ENCODE data around the gene TRPM1. TPM values are rescaled to one million over a fixed set of nuclear protein-coding genes. Genes with fewer than 3 reads are reported as not detected.

Gene TRPM1
- total RNA-seq, 2 experiments from 2014 or later, result not detected

GRCh38 chr15:31128919-31129768, 27.6 kb upstream of the TRPM1 start:
- POLR2A ChIA-PET, result interaction anchor here (0.5 to 1.0 kb wide), 2 partner anchors 116 to 225 kb away, joined by 3 read pairs; partner anchors contain the start of gene FAN1
- peak overlapping the region; percentile 82 for H2AFZ ChIP-seq (ENCODE audit: low read length)
- no peaks in the 10 kb centered on the region for H3K9me2 ChIP-seq (ENCODE audit: insufficient read depth, low read length)
- no TSS peak for BruUV-seq (replicated peaks)
- H3K79me2 ChIP-seq (ENCODE audit: insufficient read depth, low read depth, low read length), result no peaks in the 10 kb centered on the region
- no peaks in the 10 kb centered on the region for H3K9me3 ChIP-seq (ENCODE audit: low read length)
- intact Hi-C loops (cut with micrococcal nuclease; ENCODE audit: unreplicated experiment), result loop anchor here (2.0 to 5.0 kb wide), 3 partner anchors 137 to 328 kb away; partner anchors contain the start of gene MTMR10
- peak overlapping the region; percentile 2; the same call in 1 of the 2 replicates for H3K4me2 ChIP-seq (ENCODE audit: low read length)
- peak; percentile 99 for TF ChIP-seq CTCF (conservative IDR thresholded peaks at IDR 0.05; ENCODE audit: low read length)
- TF ChIP-seq EZH2phosphoT487 (IDR thresholded peaks at IDR 0.05; ENCODE audit: borderline replicate concordance, low read depth, low read length), result no peak
- CTCF ChIA-PET (ENCODE audit: unreplicated experiment), result interaction anchor here (0.8 to 1.4 kb wide), 3 partner anchors 126 to 283 kb away, joined by 3 to 5 read pairs (median 4); no protein-coding TSS in a partner anchor
- no peaks in the 10 kb centered on the region for H4K20me1 ChIP-seq (ENCODE audit: insufficient read depth, low read length)
- no peaks in the 10 kb centered on the region for H3K36me3 ChIP-seq (ENCODE audit: insufficient read depth, low read length)
- no peak overlapping the region for H3K27ac ChIP-seq (ENCODE audit: low read depth, low read length, poor library complexity, severe bottlenecking)
- H3K4me3 ChIP-seq (ENCODE audit: low read depth, low read length, poor library complexity, severe bottlenecking), result no peak overlapping the region
- peak; percentile 66 for DNase-seq (ENCODE audit: low spot score)
- H3K4me1 ChIP-seq (ENCODE audit: insufficient read depth, low read length, poor library complexity, severe bottlenecking), result peaks cover 5% of the 10 kb centered on the region

GRCh38 chr15:31128477-31128876, 27.0 kb upstream of the TRPM1 start:
- H3K27ac ChIP-seq (ENCODE audit: low read depth, low read length, poor library complexity, severe bottlenecking), result no peak overlapping the region
- no peak overlapping the region for H3K4me2 ChIP-seq (ENCODE audit: low read length)
- no peak for TF ChIP-seq CTCF (conservative IDR thresholded peaks at IDR 0.05; ENCODE audit: low read length)
- no peak for TF ChIP-seq EZH2phosphoT487 (IDR thresholded peaks at IDR 0.05; ENCODE audit: borderline replicate concordance, low read depth, low read length)
- H3K9me2 ChIP-seq (ENCODE audit: insufficient read depth, low read length), result no peaks in the 10 kb centered on the region
- intact Hi-C loops (cut with micrococcal nuclease; ENCODE audit: unreplicated experiment), result loop anchor here (2.0 to 5.0 kb wide), 3 partner anchors 136 to 328 kb away; partner anchors contain the start of gene MTMR10
- H3K36me3 ChIP-seq (ENCODE audit: insufficient read depth, low read length), result no peaks in the 10 kb centered on the region
- ChIA-PET CTCF (ENCODE audit: unreplicated experiment) (interaction anchor here (0.6 to 1.4 kb wide), 4 partner anchors 125 to 307 kb away, joined by 3 to 5 read pairs (median 4); no protein-coding TSS in a partner anchor), POLR2A (interaction anchor here (0.5 to 1.0 kb wide), 2 partner anchors 116 to 224 kb away, joined by 3 read pairs; partner anchors contain the start of gene FAN1)
- H2AFZ ChIP-seq (ENCODE audit: low read length), result no peak overlapping the region
- H4K20me1 ChIP-seq (ENCODE audit: insufficient read depth, low read length), result no peaks in the 10 kb centered on the region
- no TSS peak for BruUV-seq (replicated peaks)
- no peak overlapping the region for H3K4me3 ChIP-seq (ENCODE audit: low read depth, low read length, poor library complexity, severe bottlenecking)
- H3K79me2 ChIP-seq (ENCODE audit: insufficient read depth, low read depth, low read length), result no peaks in the 10 kb centered on the region
- no peaks in the 10 kb centered on the region for H3K9me3 ChIP-seq (ENCODE audit: low read length)
- peaks cover 5% of the 10 kb centered on the region for H3K4me1 ChIP-seq (ENCODE audit: insufficient read depth, low read length, poor library complexity, severe bottlenecking)
- DNase-seq (ENCODE audit: low spot score), result no peak

Data from OCI-LY7 (cell line).